IPS-18c (cell line): ENCODE measurements around the gene SUMF2.
"Not testable (repeated sequence)": the region's sequence is repeated elsewhere in the genome, so short reads cannot be mapped to it uniquely, and the experiment has no call there.

Experiments
- H3K4me3 ChIP-seq: 2 replicates; pipeline ENCODE4 v1.7.0; 2013; ENCODE audit warnings: low read depth, mild to moderate bottlenecking, low read length, moderate library complexity; ENCODE audit not compliant: insufficient read depth
- H3K9me3 ChIP-seq: one replicate; pipeline ENCODE4 v1.6.1; 2013; ENCODE audit warnings: mild to moderate bottlenecking, low read length, moderate library complexity; ENCODE audit not compliant: control insufficient read depth, insufficient read depth

The SUMF2 gene

DNA sequence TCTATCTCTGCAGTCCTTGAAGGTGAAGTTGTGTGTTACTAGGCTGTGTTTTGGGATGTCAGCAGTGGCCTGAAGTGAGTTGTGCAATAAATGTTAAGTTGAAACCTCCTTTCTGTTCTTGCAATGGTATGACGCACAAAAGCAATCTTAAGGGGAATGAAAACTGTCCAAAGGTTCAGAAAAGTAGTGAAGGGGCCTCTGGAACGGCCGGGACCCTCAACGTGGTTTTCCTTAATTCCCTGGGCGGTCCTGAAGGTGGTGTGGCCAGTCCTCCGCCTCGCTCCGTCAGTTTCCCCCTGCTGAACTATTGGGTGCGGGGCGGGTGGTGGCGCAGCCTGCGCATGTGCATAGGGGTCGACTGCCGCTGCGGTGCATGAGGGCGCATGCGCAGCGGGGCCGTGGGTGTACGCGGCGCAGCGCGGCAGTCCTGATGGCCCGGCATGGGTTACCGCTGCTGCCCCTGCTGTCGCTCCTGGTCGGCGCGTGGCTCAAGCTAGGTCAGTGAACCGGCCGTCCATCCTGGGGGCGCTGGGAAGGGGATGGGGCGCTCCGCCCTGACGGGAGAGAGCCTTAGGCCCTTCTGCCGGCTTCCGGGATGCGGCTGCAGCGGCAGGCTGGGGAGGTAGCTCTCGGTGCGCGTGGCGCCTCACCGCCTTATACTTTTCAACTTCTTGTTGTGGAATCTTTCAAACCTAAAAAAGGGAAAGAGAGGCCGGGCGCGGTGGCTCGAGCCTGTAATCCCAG, at the start of gene SUMF2:
Gene SUMF2 (plus strand): TSS at position 405 of the 744 bp plus-strand sequence. CDS start 26 bp downstream, at position 431.
- H3K4me3 ChIP-seq, result peak within 1 kb of the TSS; percentile 76
- no peaks in the 10 kb centered on the region for H3K9me3 ChIP-seq

GRCh38 chr7:56017015-56017414, 47.1 kb upstream of the SUMF2 start:
- H3K4me3 ChIP-seq, H3K9me3 ChIP-seq: not testable (repeated sequence)

GRCh38 chr7:56019501-56019900, 44.6 kb upstream of the SUMF2 start:
- Histone ChIP-seq H3K9me3 (no peaks in the 10 kb centered on the region), H3K4me3 (no peak overlapping the region)

DNA sequence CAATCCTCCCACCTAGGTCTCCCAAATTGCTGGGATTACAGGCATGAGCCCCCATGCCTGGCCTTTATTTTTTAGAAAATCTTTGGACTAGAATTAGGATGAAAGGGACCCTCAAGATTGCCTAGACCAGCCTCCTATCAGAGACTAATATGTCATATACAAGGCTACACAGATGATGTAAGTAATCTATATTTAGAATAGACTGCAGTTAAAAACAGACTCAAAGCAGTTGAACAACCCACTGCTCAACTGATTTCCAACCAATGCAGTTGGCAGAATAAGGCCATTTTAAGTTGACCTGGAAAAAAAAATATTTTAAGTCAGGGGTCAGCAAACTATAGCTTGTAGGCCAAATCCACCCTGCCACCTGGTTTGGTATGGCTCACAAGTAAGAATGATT, 40.6 kb upstream of the SUMF2 start:
- no peak overlapping the region for H3K4me3 ChIP-seq
- no peaks in the 10 kb centered on the region for H3K9me3 ChIP-seq

- Histone ChIP-seq H3K4me3 (no peak overlapping the region), H3K9me3 (no peaks in the 10 kb centered on the region)
These were observed 37.5 kb upstream of the SUMF2 start for GRCh38 chr7:56026538-56026937.

- H3K4me3 ChIP-seq, result no peak overlapping the region
- H3K9me3 ChIP-seq, result no peaks in the 10 kb centered on the region
These were observed 35.0 kb upstream of the SUMF2 start for GRCh38 chr7:56028942-56029630.

- H3K9me3 ChIP-seq, result no peaks in the 10 kb centered on the region
- H3K4me3 ChIP-seq, result no peak overlapping the region
These were observed 33.7 kb upstream of the SUMF2 start for GRCh38 chr7:56030340-56030739.

DNA sequence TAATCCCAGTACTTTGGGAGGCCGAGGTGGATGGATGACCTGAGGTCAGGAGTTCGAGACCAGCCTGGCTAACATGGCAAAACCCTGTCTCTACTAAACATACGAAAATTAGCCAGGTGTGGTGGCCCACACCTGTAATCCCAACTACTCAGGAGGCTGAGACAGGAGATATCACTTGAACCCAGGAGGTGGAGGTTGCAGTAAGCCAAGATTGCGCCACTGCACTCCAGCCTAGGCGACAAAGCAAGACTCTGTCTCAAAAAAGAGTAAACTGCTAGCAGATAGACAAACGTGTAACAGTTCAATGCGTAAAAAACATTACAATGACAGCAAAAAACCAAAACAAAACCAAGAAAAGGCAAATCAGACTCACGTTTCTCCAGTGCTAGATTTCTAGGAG, 32.5 kb upstream of the SUMF2 start:
- not testable (repeated sequence) for H3K9me3 ChIP-seq, H3K4me3 ChIP-seq

GRCh38 chr7:56032578-56032977, 31.5 kb upstream of the SUMF2 start:
- H3K9me3 ChIP-seq, H3K4me3 ChIP-seq: not testable (repeated sequence)

- Histone ChIP-seq H3K9me3 (no peaks in the 10 kb centered on the region), H3K4me3 (peak overlapping the region; percentile 86)
These were observed 30.2 kb upstream of the SUMF2 start for GRCh38 chr7:56033671-56034432.

GRCh38 chr7:56040730-56041129, 23.4 kb upstream of the SUMF2 start:
- H3K9me3 ChIP-seq, result no peaks in the 10 kb centered on the region
- H3K4me3 ChIP-seq, result no peak overlapping the region

DNA sequence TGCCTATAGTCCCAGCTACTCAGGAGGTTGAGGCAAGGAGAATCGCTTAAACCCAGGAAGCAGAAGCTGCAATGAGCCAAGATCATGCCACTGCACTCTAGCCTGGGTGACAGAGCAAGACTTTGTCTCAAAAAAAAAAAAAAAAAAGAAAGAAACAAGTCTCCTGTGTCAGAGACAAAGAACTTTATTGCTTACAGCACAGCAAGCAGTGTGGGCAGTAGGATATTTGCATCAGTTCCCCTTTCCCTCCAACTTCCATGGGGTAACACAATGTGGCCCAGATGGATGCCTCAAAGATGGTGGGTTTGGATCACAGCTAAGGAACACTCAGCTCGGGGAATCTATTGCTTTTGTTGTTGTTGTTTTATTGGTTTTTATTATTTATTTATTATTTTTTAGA, 18.3 kb upstream of the SUMF2 start:
- H3K4me3 ChIP-seq, H3K9me3 ChIP-seq: not testable (repeated sequence)

DNA sequence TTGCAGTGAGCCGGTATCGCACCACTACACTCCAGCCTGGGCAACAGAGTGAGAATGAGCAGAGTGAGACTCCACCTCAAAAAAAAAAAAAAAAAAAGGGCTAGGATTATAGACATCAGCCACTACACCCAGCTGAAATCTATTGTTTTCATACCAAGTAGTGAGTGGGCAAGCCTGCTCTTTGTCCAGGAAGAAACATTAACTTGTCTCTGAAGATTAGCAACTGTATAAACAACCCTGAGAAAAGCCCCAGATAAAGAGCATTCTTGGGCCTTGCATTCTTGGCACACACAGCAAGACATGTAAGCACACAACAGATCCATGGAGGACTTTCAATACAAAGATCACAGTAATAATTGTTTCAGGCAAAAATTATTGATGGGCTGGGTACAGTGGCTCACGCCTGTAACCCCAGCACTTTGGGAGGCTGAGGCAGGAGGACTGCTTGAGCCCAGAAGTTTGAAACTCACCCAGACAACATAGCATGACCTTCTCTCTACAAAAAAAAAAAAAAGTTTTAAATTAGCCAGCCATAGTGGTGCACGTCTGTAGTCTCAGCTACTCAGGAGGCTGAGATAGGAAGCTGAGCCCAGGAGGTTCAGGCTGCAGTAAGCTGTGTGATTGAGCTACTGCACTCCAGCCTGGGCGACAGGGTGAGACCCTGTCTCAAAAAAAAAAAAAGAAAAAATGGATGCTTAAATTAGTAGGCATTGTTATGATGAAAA, 17.2 kb upstream of the SUMF2 start:
- no peaks in the 10 kb centered on the region for H3K9me3 ChIP-seq
- no peak overlapping the region for H3K4me3 ChIP-seq

GRCh38 chr7:56047446-56048116, 16.5 kb upstream of the SUMF2 start:
- H3K4me3 ChIP-seq, H3K9me3 ChIP-seq: not testable (repeated sequence)

DNA sequence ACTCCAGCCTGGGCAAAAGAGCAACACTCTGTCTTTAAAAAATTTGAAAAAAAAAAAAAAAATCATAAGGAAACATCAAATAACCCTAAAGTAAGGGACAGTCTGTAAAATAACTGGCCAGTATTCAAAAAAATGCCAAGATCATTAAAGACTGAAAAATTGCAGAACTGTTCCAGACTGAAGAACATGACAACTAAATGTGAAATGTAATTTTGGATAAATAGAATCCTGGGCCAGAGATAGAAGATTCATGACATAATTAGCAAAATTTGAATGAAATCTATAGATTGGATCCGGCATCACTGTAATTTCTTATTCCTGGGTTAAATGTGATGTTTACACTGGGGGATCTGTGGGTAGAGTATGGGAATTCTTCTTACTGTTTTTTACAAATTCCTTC, 15.8 kb upstream of the SUMF2 start:
- Histone ChIP-seq H3K4me3 (no peak overlapping the region), H3K9me3 (no peaks in the 10 kb centered on the region)

DNA sequence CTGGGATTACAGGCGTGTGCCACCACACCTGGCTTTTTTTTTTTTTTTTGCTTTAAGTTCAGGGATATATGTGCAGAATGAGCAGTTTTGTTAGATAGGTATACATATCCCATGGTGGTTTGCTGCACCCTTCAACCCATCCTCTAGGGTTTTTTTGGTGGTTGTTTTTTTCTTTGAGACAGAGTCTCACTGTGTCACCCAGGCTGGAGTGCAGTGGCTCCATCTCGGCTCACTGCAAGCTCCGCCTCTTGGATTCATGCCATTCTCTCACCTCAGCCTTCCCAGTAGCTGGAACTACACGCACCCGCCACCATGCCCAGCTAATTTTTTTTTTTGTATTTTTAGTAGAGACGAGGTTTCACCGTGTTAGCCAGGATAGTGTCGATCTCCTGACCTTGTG, 15.3 kb upstream of the SUMF2 start:
- H3K9me3 ChIP-seq, H3K4me3 ChIP-seq: not testable (repeated sequence)

- no peaks in the 10 kb centered on the region for H3K9me3 ChIP-seq
- H3K4me3 ChIP-seq, result peak overlapping the region; percentile 82
These were observed 13.1 kb upstream of the SUMF2 start for GRCh38 chr7:56051053-56051338.
